SK-N-MC (cell line): ENCODE measurements around the gene CCDC88C.

Experiments used
- DNase-seq: peaks from one replicate; pipeline ENCODE4 v3.0.0-alpha.2; 2011; ENCODE audit warnings: low read depth, low spot score
- H3K27ac ChIP-seq: fragments of 200-600 bp; sonication (generic); 2 replicates; pipeline ENCODE4 v1.5.1; 2016; ENCODE audit warnings: mixed run types
- H3K36me3 ChIP-seq: fragments of 200-600 bp; sonication (generic); 2 replicates; pipeline ENCODE4 v1.6.1; 2017; ENCODE audit warnings: antibody characterized with exemption, low read length, mixed read lengths; ENCODE audit not compliant: insufficient read depth
- H3K4me3 ChIP-seq: fragments of 200-600 bp; sonication (generic); 2 replicates; pipeline ENCODE4 v1.5.1; 2016
- H3K9ac ChIP-seq: fragments of 200-600 bp; sonication (generic); 2 replicates; pipeline ENCODE4 v1.8.0; 2017; ENCODE audit warnings: mixed run types, mixed read lengths; ENCODE audit not compliant: insufficient read length
- H3K9me3 ChIP-seq: fragments of 200-600 bp; sonication (generic); 2 replicates; pipeline ENCODE4 v1.6.1; 2017; ENCODE audit warnings: low read depth, mild to moderate bottlenecking, antibody characterized with exemption, low read length, moderate library complexity, mixed read lengths
- EZH2 ChIP-seq: fragments of 200-600 bp; sonication (generic); IDR thresholded peaks from one replicate; pipeline ENCODE4 v1.6.1; 2017; ENCODE audit warnings: antibody characterized with exemption
- FOXP2 ChIP-seq: optimal IDR thresholded peaks from 2 replicates; pipeline ENCODE3; 2011; ENCODE audit warnings: mild to moderate bottlenecking, moderate library complexity; ENCODE audit not compliant: insufficient read depth; ENCODE audit errors: extremely low read length, control extremely low read depth
- POLR2AphosphoS5 ChIP-seq: IDR thresholded peaks from 2 replicates; pipeline ENCODE4 v1.6.1; 2012; ENCODE audit warnings: mild to moderate bottlenecking, low read depth, low read length, borderline replicate concordance

CCDC88C gene

DNA sequence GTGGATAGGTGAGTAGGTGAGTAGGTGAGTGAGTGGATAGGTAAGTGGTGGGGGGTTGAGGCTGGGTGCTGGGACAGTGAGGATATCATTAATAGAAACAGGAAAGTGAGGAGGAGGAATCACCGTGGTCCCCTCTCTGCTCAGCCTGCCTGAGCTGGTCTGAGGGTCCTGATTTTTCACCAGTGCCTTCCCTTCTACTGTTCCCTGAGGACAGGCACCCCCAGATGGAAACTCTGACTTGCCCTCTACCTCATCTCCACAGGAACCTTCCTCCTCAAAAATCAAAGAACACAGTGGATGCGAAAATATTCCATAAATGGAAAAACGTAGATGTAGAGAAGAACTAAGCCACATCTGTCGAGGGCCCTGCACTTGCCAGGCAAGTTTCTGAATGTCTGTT lies 175.0 kb downstream of the CCDC88C start:
- no peak overlapping the region for H3K4me3 ChIP-seq
- TF ChIP-seq FOXP2 (no peak), EZH2 (no peak), POLR2AphosphoS5 (no peak)
- no peak overlapping the region for H3K27ac ChIP-seq
- no peak overlapping the region for H3K9ac ChIP-seq
- H3K9me3 ChIP-seq = no peaks in the 10 kb centered on the region
- no peak for DNase-seq
- H3K36me3 ChIP-seq = no peaks in the 10 kb centered on the region

DNA sequence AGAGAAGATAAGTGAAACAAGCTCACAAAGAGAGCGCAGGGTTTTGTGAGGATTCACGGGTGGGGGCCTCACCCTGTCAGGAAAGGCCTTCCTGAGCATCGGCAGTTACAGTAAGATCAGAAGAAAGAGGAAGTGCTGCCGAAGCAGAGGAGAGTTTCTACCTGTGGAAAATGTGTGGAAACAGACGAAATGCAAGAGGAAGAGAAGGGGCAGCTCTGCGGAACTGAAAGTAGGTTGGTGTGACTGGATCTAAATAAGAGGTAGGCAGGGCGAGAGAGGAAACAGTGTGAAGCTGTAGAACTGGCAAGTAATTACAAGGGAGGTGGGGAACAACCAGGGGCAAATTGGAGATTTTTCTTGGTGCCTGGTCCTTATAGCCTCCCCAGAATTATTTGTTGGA lies 175.8 kb downstream of the CCDC88C start:
- no peak overlapping the region for H3K27ac ChIP-seq
- H3K36me3 ChIP-seq = no peaks in the 10 kb centered on the region
- no peak overlapping the region for H3K9ac ChIP-seq
- no peak for DNase-seq
- TF ChIP-seq EZH2 = no peak
- no peak for TF ChIP-seq POLR2AphosphoS5
- TF ChIP-seq FOXP2 = no peak
- H3K9me3 ChIP-seq = no peaks in the 10 kb centered on the region
- H3K4me3 ChIP-seq = no peak overlapping the region

- Histone ChIP-seq H3K4me3 (no peak overlapping the region), H3K9ac (no peak overlapping the region), H3K36me3 (no peaks in the 10 kb centered on the region), H3K27ac (no peak overlapping the region), H3K9me3 (no peaks in the 10 kb centered on the region)
- no peak for TF ChIP-seq POLR2AphosphoS5
- no peak for TF ChIP-seq FOXP2
- no peak for TF ChIP-seq EZH2
- no peak for DNase-seq
Measured at GRCh38 chr14:91238661-91239060, 179.0 kb downstream of the CCDC88C start.

- DNase-seq = no peak
- no peak overlapping the region for H3K9ac ChIP-seq
- no peaks in the 10 kb centered on the region for H3K36me3 ChIP-seq
- no peak overlapping the region for H3K4me3 ChIP-seq
- TF ChIP-seq EZH2 (no peak), POLR2AphosphoS5 (no peak), FOXP2 (no peak)
- H3K27ac ChIP-seq = no peak overlapping the region
- H3K9me3 ChIP-seq = no peaks in the 10 kb centered on the region
Measured at GRCh38 chr14:91238085-91238484, 179.5 kb downstream of the CCDC88C start.

DNA sequence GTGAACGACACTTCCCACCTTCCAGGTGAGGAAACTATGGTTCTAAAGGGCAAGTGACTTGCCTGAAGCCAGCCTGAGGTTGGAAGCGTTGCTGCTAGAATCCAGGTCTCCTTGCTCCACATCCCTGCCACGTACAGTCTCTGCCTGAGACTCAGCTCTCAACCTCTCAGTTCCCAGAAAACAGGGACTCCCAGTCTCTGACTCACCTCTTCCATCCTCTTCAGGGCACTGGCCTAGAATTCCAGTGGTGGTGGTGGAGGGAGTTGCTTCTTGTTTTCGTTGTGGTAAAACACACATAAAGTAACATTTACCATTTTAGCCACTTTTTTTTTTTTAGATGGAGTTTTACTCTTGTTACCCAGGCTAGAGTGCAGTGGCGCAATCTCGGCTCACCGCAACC lies 180.4 kb downstream of the CCDC88C start:
- no peaks in the 10 kb centered on the region for H3K9me3 ChIP-seq
- H3K9ac ChIP-seq = no peak overlapping the region
- no peak overlapping the region for H3K27ac ChIP-seq
- H3K36me3 ChIP-seq = no peaks in the 10 kb centered on the region
- TF ChIP-seq FOXP2 (no peak), POLR2AphosphoS5 (no peak), EZH2 (no peak)
- DNase-seq = no peak
- H3K4me3 ChIP-seq = no peak overlapping the region

DNA sequence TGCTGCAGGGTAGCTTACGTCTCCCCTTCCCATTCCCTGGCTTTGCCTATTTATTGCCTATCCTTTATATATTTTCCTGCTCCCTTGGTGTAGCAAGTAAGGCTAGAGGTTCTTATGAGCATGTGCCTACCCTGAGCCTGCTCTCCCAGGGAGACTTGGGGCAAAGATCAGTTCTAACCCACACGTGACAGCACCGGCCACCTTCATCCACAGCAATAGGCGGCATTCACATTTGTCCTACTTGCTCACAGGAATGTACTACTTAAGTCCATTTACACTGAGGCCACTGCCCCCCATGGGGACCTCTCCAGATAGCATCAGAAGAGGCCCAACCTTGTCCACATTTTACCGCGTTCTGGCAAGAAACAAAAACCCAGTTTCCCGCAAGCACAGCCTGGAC lies 181.8 kb downstream of the CCDC88C start:
- TF ChIP-seq EZH2 (no peak), POLR2AphosphoS5 (no peak), FOXP2 (no peak)
- Histone ChIP-seq H3K36me3 (no peaks in the 10 kb centered on the region), H3K4me3 (no peak overlapping the region), H3K9me3 (no peaks in the 10 kb centered on the region), H3K27ac (no peak overlapping the region), H3K9ac (no peak overlapping the region)
- no peak for DNase-seq

DNA sequence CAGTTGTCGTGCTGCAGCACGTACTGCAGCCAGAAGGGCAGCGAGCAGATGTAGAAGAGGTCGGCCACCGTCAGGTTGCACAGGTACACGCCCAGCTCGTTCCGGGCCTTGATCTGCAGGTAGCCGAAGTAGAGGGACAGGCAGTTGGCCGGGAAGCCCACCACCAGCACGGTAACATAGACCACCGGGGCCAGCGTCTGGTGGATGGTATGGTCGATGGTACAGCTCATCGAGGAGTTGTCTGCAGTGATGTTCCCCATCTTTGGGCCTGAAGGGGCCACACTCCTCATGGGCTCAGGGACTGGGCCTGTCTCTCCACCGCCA lies 182.9 kb downstream of the CCDC88C start:
- TF ChIP-seq POLR2AphosphoS5 (no peak), FOXP2 (no peak), EZH2 (no peak)
- Histone ChIP-seq H3K27ac (no peak overlapping the region), H3K9ac (no peak overlapping the region), H3K9me3 (no peaks in the 10 kb centered on the region), H3K36me3 (no peaks in the 10 kb centered on the region), H3K4me3 (no peak overlapping the region)
- no peak for DNase-seq

- Histone ChIP-seq H3K27ac (no peak overlapping the region), H3K36me3 (no peaks in the 10 kb centered on the region), H3K4me3 (no peak overlapping the region), H3K9me3 (no peaks in the 10 kb centered on the region), H3K9ac (no peak overlapping the region)
- DNase-seq = no peak
- no peak for TF ChIP-seq EZH2
Measured at GRCh38 chr14:91233936-91234790, 183.5 kb downstream of the CCDC88C start.

GRCh38 chr14:91232603-91233002 lies 185.0 kb downstream of the CCDC88C start:
- no peaks in the 10 kb centered on the region for H3K9me3 ChIP-seq
- H3K4me3 ChIP-seq = no peak overlapping the region
- DNase-seq = no peak
- TF ChIP-seq FOXP2 = no peak
- TF ChIP-seq POLR2AphosphoS5 = no peak
- TF ChIP-seq EZH2 = no peak
- H3K36me3 ChIP-seq = no peaks in the 10 kb centered on the region
- no peak overlapping the region for H3K27ac ChIP-seq
- H3K9ac ChIP-seq = no peak overlapping the region
